H1 (cell line): ENCODE measurements around the gene ODR4. TPM values are rescaled to one million over a fixed set of nuclear protein-coding genes. Genes with fewer than 3 reads are reported as not detected.

ENCODE experiments used
- CHD7 ChIP-seq: fragments of 300-600 bp; sonication (generic); IDR thresholded peaks from 2 replicates; pipeline ENCODE4 v1.7.1; 2012; ENCODE audit warnings: low read length, moderate library complexity, mild to moderate bottlenecking, inconsistent platforms; ENCODE audit not compliant: insufficient replicate concordance
- CTCF ChIP-seq, 3 experiments: IDR thresholded peaks; 1 replicate in 2 of 3; 2 replicates in 1 of 3; pipeline versions ENCODE4 v1.5.1 to v1.6.1; 2011; ENCODE audit warnings: low read length in 3 of 3, mild to moderate bottlenecking in 3 of 3, inconsistent platforms in 2 of 3, low read depth in 1 of 3, moderate library complexity in 1 of 3; ENCODE audit not compliant: insufficient read depth in 1 of 3; ENCODE audit errors: control extremely low read depth in 1 of 3
- RAD21 ChIP-seq, 2 experiments: IDR thresholded peaks in 1 of 2; conservative IDR thresholded peaks in 1 of 2; 2 replicates each; pipeline ENCODE4 v1.6.1; 2011; ENCODE audit warnings: low read depth in 2 of 2, low read length in 2 of 2, improper control_type of control experiment in 1 of 2, inconsistent platforms in 1 of 2, mild to moderate bottlenecking in 1 of 2, moderate library complexity in 1 of 2
- USF2 ChIP-seq: IDR thresholded peaks from 2 replicates; pipeline ENCODE4 v1.6.1; 2011; ENCODE audit warnings: low read length, improper control_type of control experiment
- polyA plus RNA-seq, 7 experiments: library from polyadenylated mRNA; depleted of rRNA in 3 of 7; stranded (reverse) in 5 of 7; unstranded in 2 of 7; fragments of >200 nt in 5 of 7; fragments of 200-250 nt in 2 of 7; gene quantifications; 1 replicate in 5 of 7; 2 replicates in 1 of 7; 4 replicates in 1 of 7; pipeline versions ENCODE4 v1.2.1 to v1.2.3, GENCODE V29; 2011 to 2013; ENCODE audit warnings: missing spikeins in 2 of 7, mixed read lengths in 2 of 7
- total RNA-seq: library from RNA; stranded (reverse); fragmentation: NEBNext Ultra II Directional; extraction: Animal tissue kit (Norgen Biotek cat#: 25700); gene quantifications from 2 replicates; pipeline ENCODE4 v1.2.1, GENCODE V29; 2021

Gene ODR4
- total and polyA plus RNA-seq, 2 of the 8 experiments (the other 6 are each of a cell fraction or from before 2014, with no cell fraction given): 4.1 to 14.1 TPM

- TF ChIP-seq CHD7 (no peak), CTCF (IDR thresholded peaks at IDR 0.05; ENCODE audit: control extremely low read depth in 1 of 3, insufficient read depth in 1 of 3, low read depth in 1 of 3, low read length in 3 of 3) (peak in 2 of 3 experiments; percentile 28 to 56; a peak in 2 of 4 replicates), USF2 (no peak), RAD21 (IDR thresholded peaks at IDR 0.05 in 1 of 2, conservative IDR thresholded peaks at IDR 0.05 in 1 of 2; ENCODE audit: low read depth in 2 of 2, low read length in 2 of 2) (peak; percentile 54 to 55)
- TF ChIP-seq, all 59 proteins: peak for 2
Observed at GRCh38 chr1:186404454-186405051, 28.9 kb downstream of the ODR4 start (continued).
